B cell (primary cell): Measurements from ENCODE around the gene KRT20.

Experiments
- CTCF ChIP-seq: fragments of 200-600 bp; IDR thresholded peaks from one replicate; pipeline ENCODE4 v1.8.0; 2022; ENCODE audit warnings: antibody characterized with exemption, mild to moderate bottlenecking
- EZH2 ChIP-seq: IDR thresholded peaks from 2 replicates; pipeline ENCODE4 v1.6.1; 2012; ENCODE audit warnings: borderline replicate concordance, low read depth, mild to moderate bottlenecking, moderate library complexity, low read length; ENCODE audit not compliant: insufficient read depth, poor library complexity, severe bottlenecking

DNA sequence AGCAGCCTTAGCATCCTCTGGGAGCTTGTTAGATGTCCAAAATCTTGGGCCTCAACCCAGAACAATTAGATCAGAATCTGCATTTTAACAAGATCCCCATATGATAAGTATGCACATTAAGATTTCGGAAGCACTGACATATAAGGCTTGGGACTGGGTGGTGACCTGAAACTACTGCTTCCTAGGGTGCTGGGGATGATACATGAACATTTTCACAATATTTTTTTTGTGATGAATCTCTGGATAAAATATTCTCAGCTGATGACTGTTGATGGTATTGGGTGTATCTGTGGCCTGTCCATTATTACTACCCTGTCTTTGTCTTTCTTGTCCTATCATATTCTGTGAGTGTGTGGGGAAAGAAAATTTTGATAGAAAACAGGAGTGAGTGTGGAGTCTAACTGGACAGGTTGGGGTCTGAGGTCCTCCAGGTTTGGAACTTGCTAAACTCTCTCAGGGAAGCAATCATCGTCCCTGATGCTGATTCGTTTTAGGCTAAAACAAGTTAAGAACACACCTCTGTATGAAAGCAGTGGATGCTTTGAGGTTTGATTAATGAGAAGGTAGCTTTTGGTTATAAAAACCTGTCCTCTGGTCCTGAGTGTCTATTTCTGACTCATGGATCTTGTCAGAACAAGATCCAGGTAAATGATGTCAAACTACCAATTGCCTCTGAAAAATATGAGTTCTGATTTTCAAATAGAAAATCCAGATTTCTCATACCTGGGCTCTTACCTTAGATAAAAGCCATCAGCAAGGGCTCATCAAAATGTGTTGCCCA is 29.2 kb upstream of the KRT20 start:
- TF ChIP-seq CTCF (no peak), EZH2 (no peak)
